Vagina (tissue), 2 donors: ENCODE measurements around the gene ADARB2. TPM values are rescaled to one million over a fixed set of nuclear protein-coding genes. Genes with fewer than 3 reads are reported as not detected.

Experiments used
- DNase-seq, 2 donors: peaks; one replicate each; pipeline ENCODE4 v3.0.0-alpha.2; 2017; ENCODE audit errors: extremely low spot score in 2 of 2
- H3K27ac ChIP-seq: fragments of 200-600 bp; sonication (generic); one replicate; pipeline ENCODE4 v1.5.1; 2019
- H3K27me3 ChIP-seq: fragments of 200-600 bp; sonication (generic); one replicate; pipeline ENCODE4 v1.5.1; 2019
- H3K36me3 ChIP-seq, 2 donors: fragments of 200-600 bp; sonication (generic); one replicate each; pipeline ENCODE4 v1.5.1; 2017 to 2019
- H3K4me1 ChIP-seq: fragments of 200-600 bp; sonication (generic); one replicate; pipeline ENCODE4 v1.5.1; 2019
- H3K4me3 ChIP-seq, 2 donors: fragments of 200-600 bp; sonication (generic); 1 replicate in 1 of 2; 2 replicates in 1 of 2; pipeline ENCODE4 v1.5.1; 2016 to 2019
- H3K9me3 ChIP-seq: fragments of 200-600 bp; sonication (generic); one replicate; pipeline ENCODE4 v1.5.1; 2019
- POLR2A ChIP-seq, 2 donors: fragments of 450-650 bp; IDR thresholded peaks; one replicate each; pipeline ENCODE4 v1.6.1; 2017; ENCODE audit warnings: antibody characterized with exemption in 2 of 2, mild to moderate bottlenecking in 2 of 2, moderate library complexity in 2 of 2
- POLR2AphosphoS5 ChIP-seq, 2 donors: sonication (generic); formaldehyde crosslinking; IDR thresholded peaks; one replicate each; pipeline ENCODE4 v1.9.0; 2017; ENCODE audit warnings: antibody characterized with exemption in 2 of 2, mild to moderate bottlenecking in 2 of 2, low read depth in 1 of 2; ENCODE audit not compliant: insufficient read depth in 1 of 2
- intact Hi-C: fragments of 100-400 bp; cut with DNase I; formaldehyde crosslinking; loops from one replicate; pipeline ENCODE4 v1.15.1; 2023
- total RNA-seq: library from RNA; depleted of rRNA; stranded (reverse); fragments of >200 nt; gene quantifications from one replicate; pipeline ENCODE4 v1.2.3, GENCODE V29; 2016
- TF ChIP-seq, protein P1 (sequence below), 3 experiments: fragments of 450-650 bp in 2 of 3; fragments of 200-600 bp in 1 of 3; sonication (generic) in 1 of 3; IDR thresholded peaks; one replicate each; pipeline ENCODE4 v1.5.1; 2017 to 2019; ENCODE audit warnings: antibody characterized with exemption in 3 of 3, mild to moderate bottlenecking in 2 of 3, moderate library complexity in 2 of 3

Gene ADARB2
- total RNA-seq, 1 donor from 2014 or later = 3.4 TPM

GRCh38 chr10:1574719-1575118 lies 162.6 kb downstream of the ADARB2 start:
- intact Hi-C loops = no loop called here
- H3K4me3 ChIP-seq = no peak overlapping the region
- H3K27ac ChIP-seq = no peak overlapping the region
- H3K4me1 ChIP-seq = no peaks in the 10 kb centered on the region
- no peaks in the 10 kb centered on the region for H3K9me3 ChIP-seq
- H3K36me3 ChIP-seq = no peaks in the 10 kb centered on the region
- H3K27me3 ChIP-seq = no peaks in the 10 kb centered on the region
- TF ChIP-seq POLR2A (IDR thresholded peaks at IDR 0.05) = no peak
- no peak for TF ChIP-seq POLR2AphosphoS5 (IDR thresholded peaks at IDR 0.05; ENCODE audit: insufficient read depth in 1 of 2, low read depth in 1 of 2)
- TF ChIP-seq, protein P1, sequence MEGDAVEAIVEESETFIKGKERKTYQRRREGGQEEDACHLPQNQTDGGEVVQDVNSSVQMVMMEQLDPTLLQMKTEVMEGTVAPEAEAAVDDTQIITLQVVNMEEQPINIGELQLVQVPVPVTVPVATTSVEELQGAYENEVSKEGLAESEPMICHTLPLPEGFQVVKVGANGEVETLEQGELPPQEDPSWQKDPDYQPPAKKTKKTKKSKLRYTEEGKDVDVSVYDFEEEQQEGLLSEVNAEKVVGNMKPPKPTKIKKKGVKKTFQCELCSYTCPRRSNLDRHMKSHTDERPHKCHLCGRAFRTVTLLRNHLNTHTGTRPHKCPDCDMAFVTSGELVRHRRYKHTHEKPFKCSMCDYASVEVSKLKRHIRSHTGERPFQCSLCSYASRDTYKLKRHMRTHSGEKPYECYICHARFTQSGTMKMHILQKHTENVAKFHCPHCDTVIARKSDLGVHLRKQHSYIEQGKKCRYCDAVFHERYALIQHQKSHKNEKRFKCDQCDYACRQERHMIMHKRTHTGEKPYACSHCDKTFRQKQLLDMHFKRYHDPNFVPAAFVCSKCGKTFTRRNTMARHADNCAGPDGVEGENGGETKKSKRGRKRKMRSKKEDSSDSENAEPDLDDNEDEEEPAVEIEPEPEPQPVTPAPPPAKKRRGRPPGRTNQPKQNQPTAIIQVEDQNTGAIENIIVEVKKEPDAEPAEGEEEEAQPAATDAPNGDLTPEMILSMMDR (IDR thresholded peaks at IDR 0.05) = no peak
- DNase-seq = no peak

DNA sequence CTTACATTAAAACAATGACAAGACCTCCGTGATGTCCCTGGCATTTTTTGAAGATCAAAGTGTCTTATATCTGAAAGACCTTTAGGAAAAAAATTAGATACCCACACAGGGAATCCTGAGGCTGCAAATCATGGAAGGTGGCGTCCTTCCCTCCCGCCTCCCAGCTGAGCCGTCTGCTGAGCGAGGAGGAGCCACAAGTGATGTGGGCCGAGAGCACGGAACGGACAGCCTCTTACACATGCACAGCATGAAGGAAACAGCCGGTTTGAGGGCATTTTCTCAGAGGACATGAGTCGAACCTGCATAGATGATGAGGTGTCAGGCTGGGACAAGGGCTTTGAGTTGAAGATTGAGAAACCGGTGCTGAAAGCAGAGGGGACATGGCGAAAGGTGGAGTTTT lies 163.3 kb downstream of the ADARB2 start:
- TF ChIP-seq POLR2AphosphoS5 (IDR thresholded peaks at IDR 0.05; ENCODE audit: insufficient read depth in 1 of 2, low read depth in 1 of 2) = no peak
- DNase-seq = no peak
- Histone ChIP-seq H3K4me3 (no peak overlapping the region), H3K27ac (no peak overlapping the region), H3K4me1 (no peaks in the 10 kb centered on the region), H3K36me3 (no peaks in the 10 kb centered on the region), H3K9me3 (no peaks in the 10 kb centered on the region), H3K27me3 (no peaks in the 10 kb centered on the region)
- intact Hi-C loops = no loop called here

GRCh38 chr10:1573334-1573969 lies 163.9 kb downstream of the ADARB2 start:
- no peak for DNase-seq
- intact Hi-C loops = no loop called here

GRCh38 chr10:1572519-1573333 lies 164.6 kb downstream of the ADARB2 start:
- intact Hi-C loops = no loop called here
- no peaks in the 10 kb centered on the region for H3K27me3 ChIP-seq
- H3K4me3 ChIP-seq = no peak overlapping the region
- H3K27ac ChIP-seq = no peak overlapping the region
- no peaks in the 10 kb centered on the region for H3K4me1 ChIP-seq
- no peak for DNase-seq
- TF ChIP-seq POLR2AphosphoS5 (IDR thresholded peaks at IDR 0.05; ENCODE audit: insufficient read depth in 1 of 2, low read depth in 1 of 2) (no peak), POLR2A (IDR thresholded peaks at IDR 0.05) (no peak)
- TF ChIP-seq, protein P1 (IDR thresholded peaks at IDR 0.05) = no peak
- H3K36me3 ChIP-seq = no peaks in the 10 kb centered on the region
- no peaks in the 10 kb centered on the region for H3K9me3 ChIP-seq

More at GRCh38 chr10:1573334-1573969, 163.9 kb downstream of the ADARB2 start:
- no peaks in the 10 kb centered on the region for H3K4me1 ChIP-seq
- no peaks in the 10 kb centered on the region for H3K9me3 ChIP-seq
- H3K4me3 ChIP-seq = no peak overlapping the region
- H3K36me3 ChIP-seq = no peaks in the 10 kb centered on the region
- no peak overlapping the region for H3K27ac ChIP-seq
- no peaks in the 10 kb centered on the region for H3K27me3 ChIP-seq
- TF ChIP-seq POLR2AphosphoS5 (IDR thresholded peaks at IDR 0.05; ENCODE audit: insufficient read depth in 1 of 2, low read depth in 1 of 2) = no peak
- no peak for TF ChIP-seq POLR2A (IDR thresholded peaks at IDR 0.05)
- TF ChIP-seq, protein P1 (IDR thresholded peaks at IDR 0.05) = no peak

- TF ChIP-seq POLR2A (IDR thresholded peaks at IDR 0.05) (no peak), POLR2AphosphoS5 (IDR thresholded peaks at IDR 0.05; ENCODE audit: insufficient read depth in 1 of 2, low read depth in 1 of 2) (no peak)
- TF ChIP-seq, protein P1 (IDR thresholded peaks at IDR 0.05) = no peak
- H3K27me3 ChIP-seq = no peaks in the 10 kb centered on the region
- no peaks in the 10 kb centered on the region for H3K9me3 ChIP-seq
- intact Hi-C loops = no loop called here
- no peak for DNase-seq
- H3K36me3 ChIP-seq = no peaks in the 10 kb centered on the region
- H3K27ac ChIP-seq = no peak overlapping the region
- H3K4me3 ChIP-seq = no peak overlapping the region
- no peaks in the 10 kb centered on the region for H3K4me1 ChIP-seq
Measured at GRCh38 chr10:1571587-1572237, 165.6 kb downstream of the ADARB2 start.
